Dermis blood vessel endothelial cell (primary cell): Measurements from ENCODE around the gene RPL5. TPM values are rescaled to one million over a fixed set of nuclear protein-coding genes. Genes with fewer than 3 reads are reported as not detected.

Experiments
- DNase-seq: peaks from one replicate; pipeline ENCODE4 v3.0.0; 2010
- total RNA-seq: library from RNA; depleted of rRNA; stranded (reverse); fragments of >200 nt; gene quantifications from 2 replicates; pipeline ENCODE4 v1.2.3, GENCODE V29; 2014

Gene RPL5
- total RNA-seq, 1 donor from 2014 or later: 892 TPM

DNA sequence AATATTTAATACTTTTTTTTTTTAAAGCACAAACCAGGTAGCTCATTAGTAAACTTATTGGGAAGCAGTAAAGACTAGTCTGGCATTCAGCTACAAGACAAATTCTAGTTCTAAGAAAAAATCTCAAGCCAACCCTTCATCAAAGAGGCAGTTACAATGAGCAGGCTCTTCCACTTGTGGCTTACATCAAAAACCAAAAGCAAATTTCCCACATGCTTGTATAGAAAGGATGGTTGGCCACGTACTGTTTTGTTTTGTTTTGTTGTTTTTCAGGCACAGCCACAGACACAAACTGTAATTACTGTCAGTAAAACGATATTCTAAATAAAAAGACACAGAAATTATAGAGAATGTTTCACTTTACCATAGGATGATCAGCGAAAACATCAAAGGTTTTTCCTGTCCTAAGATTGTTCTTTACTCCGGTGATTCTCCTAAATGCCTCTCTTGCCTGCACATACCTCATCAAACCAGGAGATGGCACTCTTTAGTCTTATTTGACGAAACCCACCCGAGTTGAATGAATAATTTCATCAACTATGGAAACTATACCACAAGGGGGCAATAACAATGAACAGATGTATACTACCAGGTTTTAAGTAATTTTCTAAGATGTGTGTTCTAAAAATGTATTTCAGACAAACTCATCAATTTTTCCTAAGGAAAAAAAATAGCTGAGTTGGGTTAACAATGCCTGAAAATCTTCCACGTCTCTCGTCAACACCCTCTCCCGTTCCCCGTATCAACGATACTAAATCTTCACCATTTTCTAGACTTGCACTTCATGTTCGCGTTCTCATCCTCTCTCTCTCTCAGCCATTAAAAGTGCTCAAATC lies 26.9 kb downstream of the RPL5 start:
- peak; percentile 84 for DNase-seq

DNA sequence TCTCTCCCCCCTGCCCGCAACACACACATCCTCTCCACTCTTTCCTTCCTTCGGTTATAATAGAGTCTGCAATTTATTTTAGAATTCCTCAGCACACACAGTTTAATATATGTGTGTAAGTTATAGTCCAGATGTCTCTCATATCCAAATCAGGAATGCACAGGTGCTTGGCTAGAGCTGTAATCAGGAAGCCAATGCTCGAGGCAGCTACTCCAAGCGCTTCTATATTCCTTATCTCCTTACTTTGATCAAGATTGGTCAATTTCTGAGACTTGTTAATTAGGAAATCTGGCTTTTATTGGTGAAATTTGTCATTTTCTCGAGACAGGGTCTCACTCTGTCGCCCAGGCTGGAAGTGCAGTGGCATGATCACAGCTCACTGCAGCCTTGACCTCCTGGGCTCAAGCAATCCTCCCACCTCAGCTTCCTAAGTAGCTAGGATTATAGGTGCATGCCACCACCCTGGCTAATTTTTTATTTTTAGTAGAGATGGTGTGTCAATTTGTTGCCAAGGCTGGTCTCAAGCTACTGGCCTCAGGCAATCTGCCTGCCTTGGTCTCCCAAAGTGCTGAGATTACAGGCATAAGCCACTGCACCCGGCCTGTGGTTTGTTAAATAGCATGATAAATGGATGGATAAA lies 27.7 kb downstream of the RPL5 start:
- no peak for DNase-seq

DNA sequence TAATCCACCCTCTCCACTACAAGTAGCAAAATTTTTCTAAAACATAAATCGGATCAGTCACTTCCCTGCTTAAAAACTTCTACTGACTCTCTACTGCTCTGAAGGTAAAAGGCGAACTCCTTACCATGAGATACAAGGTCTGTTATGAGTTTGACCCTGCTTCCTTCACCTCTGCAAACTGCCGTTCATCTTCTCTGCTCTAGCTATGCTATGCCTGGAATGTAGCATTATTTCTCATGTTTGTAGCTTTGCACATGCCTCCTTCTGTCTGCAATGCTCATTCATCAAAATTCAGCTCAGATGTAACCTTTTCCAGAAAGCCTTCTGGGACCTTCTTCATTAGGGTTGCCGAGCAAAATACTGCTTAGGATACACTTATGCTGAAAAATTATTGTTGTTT lies 30.8 kb downstream of the RPL5 start:
- no peak for DNase-seq

DNA sequence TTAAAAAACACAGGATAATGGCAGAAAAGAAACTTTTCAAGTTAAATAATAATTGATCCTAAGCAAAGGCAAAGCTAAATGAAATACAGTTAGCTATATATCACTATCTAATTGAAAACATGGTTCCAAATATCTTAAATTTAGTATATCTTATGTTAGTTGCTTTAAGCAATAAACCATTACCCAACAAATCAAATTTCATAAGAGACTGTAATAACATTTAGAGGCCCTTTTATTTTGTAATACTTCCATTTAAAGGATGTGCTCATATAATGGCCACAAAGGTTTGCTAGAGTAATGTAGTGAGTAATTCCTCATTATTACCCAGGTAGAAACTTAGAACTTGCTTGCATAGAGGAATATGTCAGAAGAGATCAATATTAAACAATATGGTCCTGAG lies 32.3 kb downstream of the RPL5 start:
- no peak for DNase-seq

DNA sequence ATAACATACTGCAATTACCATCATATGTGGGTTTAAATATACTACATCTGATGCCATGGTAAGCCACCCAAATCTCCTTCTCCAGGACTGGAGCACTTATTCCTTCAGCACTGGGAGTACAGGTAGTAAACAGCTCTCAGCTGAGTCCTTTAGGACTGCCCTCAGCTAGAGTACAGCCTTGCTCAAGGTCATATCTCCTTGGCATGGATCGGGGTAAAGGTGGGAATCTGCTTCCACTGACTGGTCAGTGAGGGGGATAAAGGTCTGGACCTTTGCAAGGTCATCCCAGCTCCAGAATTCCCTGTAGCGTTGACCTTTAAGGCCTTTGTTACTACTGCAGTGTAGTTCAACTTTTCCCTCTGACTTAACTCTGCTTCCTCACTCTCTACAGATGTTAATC lies 38.8 kb downstream of the RPL5 start:
- DNase-seq: no peak

DNA sequence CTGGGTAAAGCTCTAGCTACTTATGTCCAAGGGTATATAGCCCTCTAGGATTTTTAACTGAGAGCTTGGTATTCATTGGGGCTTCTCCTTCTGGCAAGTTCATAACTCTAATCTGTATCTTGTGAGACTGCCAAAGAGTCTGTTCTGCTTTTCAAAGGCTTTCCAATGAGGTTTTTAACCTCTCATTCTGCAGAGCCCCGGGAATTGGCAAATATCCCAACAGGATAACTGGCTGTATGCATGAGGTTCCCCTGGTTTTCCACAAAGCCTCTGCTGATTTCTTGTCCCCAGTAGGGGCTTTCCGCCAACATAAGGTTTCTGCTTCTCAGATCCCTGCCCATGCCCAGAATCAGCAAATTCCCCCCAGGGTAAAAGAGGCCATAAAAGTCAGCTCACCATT lies 40.9 kb downstream of the RPL5 start:
- DNase-seq: no peak

GRCh38 chr1:92874987-92875386 lies 43.1 kb downstream of the RPL5 start:
- DNase-seq: no peak

- no peak for DNase-seq
These were observed 44.5 kb downstream of the RPL5 start for GRCh38 chr1:92876351-92876750.

DNA sequence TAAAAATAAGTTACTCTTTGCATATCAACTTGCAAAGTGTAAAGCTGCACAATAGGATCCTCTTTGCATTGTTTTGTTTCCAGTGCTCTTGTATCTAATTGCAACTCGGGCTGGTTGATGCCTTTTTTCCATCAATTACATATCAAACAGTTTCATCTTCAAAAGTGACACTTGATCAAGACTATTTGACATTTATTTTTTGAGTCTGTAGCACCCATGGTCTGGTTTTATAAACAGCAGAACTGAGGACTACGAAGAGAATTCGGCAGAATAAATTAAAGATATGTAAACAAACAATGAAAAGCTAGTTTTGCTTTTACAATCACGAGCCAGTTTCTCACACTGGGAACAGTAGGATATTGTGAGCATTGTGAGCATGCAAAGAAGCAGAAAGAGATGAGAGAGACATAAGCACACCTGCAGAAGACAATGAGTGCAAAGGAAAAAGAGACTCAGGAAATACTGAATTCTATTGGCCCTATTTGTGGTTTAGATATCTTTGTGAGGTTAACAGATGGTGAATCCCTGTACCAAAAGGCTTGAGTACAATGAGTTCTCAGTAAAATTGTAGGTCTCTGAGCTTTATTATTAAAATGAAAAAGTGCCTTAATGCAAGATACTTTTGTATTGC lies 45.4 kb downstream of the RPL5 start:
- DNase-seq: no peak

- DNase-seq: no peak
These were observed 46.0 kb downstream of the RPL5 start for GRCh38 chr1:92877792-92878191.

- no peak for DNase-seq
These were observed 47.6 kb downstream of the RPL5 start for GRCh38 chr1:92879316-92879968.

- no peak for DNase-seq
These were observed 49.6 kb downstream of the RPL5 start for GRCh38 chr1:92881391-92881790.

- no peak for DNase-seq
These were observed 51.0 kb downstream of the RPL5 start for GRCh38 chr1:92882819-92883218.

- no peak for DNase-seq
These were observed 51.5 kb downstream of the RPL5 start for GRCh38 chr1:92883297-92883696.

DNA sequence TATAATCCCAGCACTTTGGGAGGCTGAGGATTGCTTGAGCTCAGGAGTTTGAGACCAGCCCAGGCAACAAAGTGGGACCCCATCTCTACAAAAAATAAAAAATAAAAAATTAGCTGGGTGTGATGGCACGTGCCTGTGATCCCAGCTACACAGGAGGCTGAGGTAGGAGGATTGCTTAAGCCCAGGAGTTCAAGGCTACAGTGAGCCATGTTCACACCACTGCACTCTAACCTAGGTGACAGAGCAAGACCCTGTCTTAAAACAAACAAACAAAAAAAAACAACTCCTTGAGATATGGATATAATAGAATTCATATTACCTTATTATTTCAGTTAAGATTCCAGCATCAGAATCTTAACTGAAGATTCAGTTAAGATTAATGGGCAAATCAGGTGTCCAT lies 52.4 kb downstream of the RPL5 start:
- DNase-seq: no peak

- DNase-seq: no peak
These were observed 55.1 kb downstream of the RPL5 start for GRCh38 chr1:92886886-92887419.

DNA sequence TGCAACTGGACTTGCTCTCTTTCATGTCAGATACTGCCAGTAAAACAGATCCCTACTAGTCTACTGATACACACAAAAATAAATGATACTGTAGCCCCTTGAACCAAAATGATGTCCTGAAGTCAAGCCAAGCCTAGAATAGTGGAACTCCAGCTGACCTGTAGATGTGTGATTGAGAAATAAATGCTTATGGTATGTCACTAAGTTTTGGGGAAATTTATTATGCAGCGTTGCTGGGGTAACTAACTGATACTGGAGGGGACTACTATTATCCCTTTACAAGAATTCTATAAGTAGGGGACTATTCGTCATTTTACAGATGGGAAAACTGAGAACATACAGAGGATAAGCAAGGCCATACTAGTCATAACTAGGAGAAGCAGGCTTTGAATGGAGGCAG lies 55.6 kb downstream of the RPL5 start:
- DNase-seq: no peak

Other genes with a start within 250 kb of the RPL5 start
- gene EVI5, start 46.9 kb upstream of the RPL5 start, total RNA-seq: 23.0 and 25.5 TPM in 2 replicates
- 0.47 and 0.68 TPM in 2 replicates for gene DIPK1A, start 129.4 kb downstream of the RPL5 start, total RNA-seq
- gene MTF2, start 247.2 kb downstream of the RPL5 start, total RNA-seq: 36.7 and 50.5 TPM in 2 replicates